ENCODE data around the gene KRTAP10-11.
"Not testable (repeated sequence)": the region's sequence is repeated elsewhere in the genome, so short reads cannot be mapped to it uniquely, and the experiment has no call there.

KRTAP10-11 gene

GRCh38 chr21:44615466-44615865 lies 30.7 kb upstream of the KRTAP10-11 start:
- DNase-seq = no peak

- no peak for DNase-seq
Measured at GRCh38 chr21:44615911-44616590, 30.2 kb upstream of the KRTAP10-11 start.

- no peak for DNase-seq
Measured at GRCh38 chr21:44616591-44616926, 29.7 kb upstream of the KRTAP10-11 start.

GRCh38 chr21:44617071-44617501 lies 29.1 kb upstream of the KRTAP10-11 start:
- DNase-seq = no peak

- DNase-seq = no peak
Measured at GRCh38 chr21:44618504-44618903, 27.7 kb upstream of the KRTAP10-11 start.

GRCh38 chr21:44618909-44619308 lies 27.3 kb upstream of the KRTAP10-11 start:
- DNase-seq = peak; percentile 78

- no peak for DNase-seq
Measured at GRCh38 chr21:44619886-44620285, 26.3 kb upstream of the KRTAP10-11 start.

- DNase-seq = no peak
Measured at GRCh38 chr21:44623575-44623974, 22.6 kb upstream of the KRTAP10-11 start.

- DNase-seq = no peak
Measured at GRCh38 chr21:44625756-44626155, 20.5 kb upstream of the KRTAP10-11 start.

- DNase-seq = peak; percentile 45
Measured at GRCh38 chr21:44626262-44626661, 20.0 kb upstream of the KRTAP10-11 start.

- DNase-seq = no peak
Measured at GRCh38 chr21:44626673-44627143, 19.5 kb upstream of the KRTAP10-11 start, which contains the start of gene KRTAP10-9. KRTAP10-9 (plus strand) TSS chr21:44627093; CDS start chr21:44627172, 79 bp downstream.

GRCh38 chr21:44627181-44627822 lies 18.9 kb upstream of the KRTAP10-11 start:
- not testable (repeated sequence) for DNase-seq

- not testable (repeated sequence) for DNase-seq
Measured at GRCh38 chr21:44627831-44628233, 18.4 kb upstream of the KRTAP10-11 start.

GRCh38 chr21:44628707-44629391 lies 17.4 kb upstream of the KRTAP10-11 start:
- DNase-seq = no peak

GRCh38 chr21:44630440-44630839 lies 15.8 kb upstream of the KRTAP10-11 start:
- DNase-seq = peak; percentile 31

GRCh38 chr21:44632067-44632466 lies 14.1 kb upstream of the KRTAP10-11 start:
- DNase-seq = no peak

- DNase-seq = no peak
Measured at GRCh38 chr21:44636209-44637017, 9.8 kb upstream of the KRTAP10-11 start.

- DNase-seq = no peak
Measured at GRCh38 chr21:44637018-44637850, 9.0 kb upstream of the KRTAP10-11 start, which contains the start of gene KRTAP10-10. KRTAP10-10 (plus strand) TSS chr21:44637356; CDS start chr21:44637418, 62 bp downstream.

- not testable (repeated sequence) for DNase-seq
Measured at GRCh38 chr21:44637851-44638348, 8.3 kb upstream of the KRTAP10-11 start.

GRCh38 chr21:44638506-44639330 lies 7.5 kb upstream of the KRTAP10-11 start:
- not testable (repeated sequence) for DNase-seq

GRCh38 chr21:44639331-44639655 lies 6.9 kb upstream of the KRTAP10-11 start:
- DNase-seq = no peak
